ENCODE results near the gene CDC42BPA. TPM values are rescaled to one million over a fixed set of nuclear protein-coding genes. Genes with fewer than 3 reads are reported as not detected.

Gene CDC42BPA
- polyA plus RNA-seq, 1 of the 3 experiments (the other 2 are of a cell fraction), result 6.8 TPM

DNA sequence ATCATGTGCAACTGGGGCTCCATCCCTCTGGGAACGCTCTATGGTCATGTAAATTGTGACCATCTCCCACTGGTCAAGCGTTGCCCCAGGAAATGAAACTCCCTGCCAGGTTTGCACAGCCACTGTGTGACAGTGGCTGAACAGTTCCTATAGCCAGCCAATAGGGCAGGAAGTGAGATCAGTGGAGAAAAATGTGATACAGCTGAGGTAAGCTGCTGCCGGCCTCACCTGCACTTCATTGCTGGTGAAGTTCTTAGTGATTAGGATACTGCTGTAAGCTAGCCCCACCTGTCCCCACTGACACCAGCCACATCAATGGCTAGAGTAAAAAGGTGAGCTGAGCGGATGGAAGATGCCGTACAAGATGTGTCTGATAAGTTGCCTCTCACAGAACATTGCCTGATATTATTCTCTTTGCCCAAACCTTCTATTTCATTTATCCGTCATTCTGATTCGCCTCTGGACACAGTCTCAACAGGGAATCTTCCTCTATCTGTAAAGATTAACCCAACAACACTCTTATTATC is 38.4 kb upstream of the CDC42BPA start (continued):
- TF ChIP-seq GATA2 (CRISPR knock-in tag; IDR thresholded peaks at IDR 0.05) (no peak), CHD2 (IDR thresholded peaks at IDR 0.05; ENCODE audit: low read length, partially characterized antibody) (no peak), RCOR1 (IDR thresholded peaks at IDR 0.05; ENCODE audit: low read length) (no peak), RFX5 (IDR thresholded peaks at IDR 0.05; ENCODE audit: low read length) (no peak), TEAD4 (IDR thresholded peaks at IDR 0.05; ENCODE audit: borderline replicate concordance, insufficient read depth) (no peak), JUND (IDR thresholded peaks at IDR 0.05) (no peak)
- TF ChIP-seq, protein P1, sequence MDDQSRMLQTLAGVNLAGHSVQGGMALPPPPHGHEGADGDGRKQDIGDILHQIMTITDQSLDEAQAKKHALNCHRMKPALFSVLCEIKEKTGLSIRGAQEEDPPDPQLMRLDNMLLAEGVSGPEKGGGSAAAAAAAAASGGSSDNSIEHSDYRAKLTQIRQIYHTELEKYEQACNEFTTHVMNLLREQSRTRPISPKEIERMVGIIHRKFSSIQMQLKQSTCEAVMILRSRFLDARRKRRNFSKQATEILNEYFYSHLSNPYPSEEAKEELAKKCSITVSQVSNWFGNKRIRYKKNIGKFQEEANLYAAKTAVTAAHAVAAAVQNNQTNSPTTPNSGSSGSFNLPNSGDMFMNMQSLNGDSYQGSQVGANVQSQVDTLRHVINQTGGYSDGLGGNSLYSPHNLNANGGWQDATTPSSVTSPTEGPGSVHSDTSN (IDR thresholded peaks at IDR 0.05), result no peak

DNA sequence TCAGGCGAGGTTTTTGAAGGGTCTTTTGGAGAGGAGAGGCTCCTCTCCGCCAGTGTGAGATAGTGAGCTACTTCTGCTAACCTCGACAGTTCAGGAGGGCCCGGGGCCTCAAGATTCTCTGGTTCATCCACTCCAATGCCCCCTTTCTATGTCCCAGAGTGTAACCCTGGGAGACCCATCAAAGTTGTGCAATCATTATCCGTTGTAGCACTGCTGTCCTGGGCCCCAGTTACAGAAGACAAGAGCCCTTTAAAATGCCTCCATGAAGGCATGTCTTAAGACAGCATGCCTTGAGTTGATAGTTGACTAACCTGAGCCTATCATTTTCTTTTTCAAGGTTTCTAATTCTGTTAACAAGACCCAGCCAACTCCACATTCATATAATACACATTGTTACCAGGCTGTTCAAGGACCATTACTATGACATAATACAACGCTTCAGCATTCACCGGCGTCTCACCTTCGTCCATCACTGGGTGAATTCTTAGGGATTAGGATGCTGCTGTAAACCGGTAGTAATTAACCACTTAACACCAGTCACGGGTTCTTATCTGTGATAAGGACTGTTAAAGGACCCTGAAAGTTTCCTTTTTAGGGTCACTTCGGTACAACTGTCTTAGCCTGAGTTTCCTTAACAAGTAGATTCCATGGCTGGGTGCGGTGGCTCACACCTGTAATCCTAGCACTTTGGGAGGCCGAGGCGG is 37.4 kb upstream of the CDC42BPA start:
- H3K27ac ChIP-seq (ENCODE audit: low read depth in 2 of 2, low read length in 1 of 2), result no peak overlapping the region
- H3K4me3 ChIP-seq (ENCODE audit: low read depth in 2 of 2, low read length in 1 of 2), result no peak overlapping the region
- ChIA-PET POLR2A (no interaction called here), CTCF (no interaction called here)
- H3K36me3 ChIP-seq (replicated peaks in 1 of 2; ENCODE audit: control insufficient read depth in 1 of 2, insufficient read depth in 2 of 2, low read length in 1 of 2), result no peaks in the 10 kb centered on the region
- no peak overlapping the region for H3K9ac ChIP-seq
- H3K79me2 ChIP-seq (ENCODE audit: insufficient read depth), result no peaks in the 10 kb centered on the region
- H3K9me3 ChIP-seq, result no peaks in the 10 kb centered on the region
- 95% methylated on average over 15 of the region's 15 CpGs for WGBS (ENCODE audit: low lambda C conversion rate)
- H3K9me2 ChIP-seq, result no peaks in the 10 kb centered on the region
- H3F3A ChIP-seq (replicated peaks; ENCODE audit: insufficient read depth), result peaks cover 24% of the 10 kb centered on the region
- no peaks in the 10 kb centered on the region for H4K20me1 ChIP-seq (ENCODE audit: insufficient read depth)
- DNase-seq, result no peak
- no peaks in the 10 kb centered on the region for H3K27me3 ChIP-seq (ENCODE audit: insufficient read depth)
- TF ChIP-seq TAF1 (IDR thresholded peaks at IDR 0.05; ENCODE audit: borderline replicate concordance, low read depth, low read length), result no peak
- no peak for TF ChIP-seq JUND (IDR thresholded peaks at IDR 0.05)
- no peak for TF ChIP-seq FOXM1 (IDR thresholded peaks at IDR 0.05; ENCODE audit: low read depth)
- TF ChIP-seq MXI1 (IDR thresholded peaks at IDR 0.05; ENCODE audit: low read depth, low read length), result no peak
- no peak for TF ChIP-seq POLR2AphosphoS5 (IDR thresholded peaks at IDR 0.05; ENCODE audit: low read depth, low read length)
- TF ChIP-seq SMC3 (IDR thresholded peaks at IDR 0.05; ENCODE audit: low read depth, low read length), result no peak
- TF ChIP-seq MEF2A (IDR thresholded peaks at IDR 0.05; ENCODE audit: borderline replicate concordance, low read depth), result no peak
- TF ChIP-seq, protein P2, sequence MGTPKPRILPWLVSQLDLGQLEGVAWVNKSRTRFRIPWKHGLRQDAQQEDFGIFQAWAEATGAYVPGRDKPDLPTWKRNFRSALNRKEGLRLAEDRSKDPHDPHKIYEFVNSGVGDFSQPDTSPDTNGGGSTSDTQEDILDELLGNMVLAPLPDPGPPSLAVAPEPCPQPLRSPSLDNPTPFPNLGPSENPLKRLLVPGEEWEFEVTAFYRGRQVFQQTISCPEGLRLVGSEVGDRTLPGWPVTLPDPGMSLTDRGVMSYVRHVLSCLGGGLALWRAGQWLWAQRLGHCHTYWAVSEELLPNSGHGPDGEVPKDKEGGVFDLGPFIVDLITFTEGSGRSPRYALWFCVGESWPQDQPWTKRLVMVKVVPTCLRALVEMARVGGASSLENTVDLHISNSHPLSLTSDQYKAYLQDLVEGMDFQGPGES (IDR thresholded peaks at IDR 0.05; ENCODE audit: low read depth, low read length), result no peak
- no peak for TF ChIP-seq EZH2phosphoT487 (IDR thresholded peaks at IDR 0.05; ENCODE audit: borderline replicate concordance, low read depth)
- no peak for TF ChIP-seq CHD2 (IDR thresholded peaks at IDR 0.05; ENCODE audit: low read length, partially characterized antibody)
- TF ChIP-seq, protein P3, sequence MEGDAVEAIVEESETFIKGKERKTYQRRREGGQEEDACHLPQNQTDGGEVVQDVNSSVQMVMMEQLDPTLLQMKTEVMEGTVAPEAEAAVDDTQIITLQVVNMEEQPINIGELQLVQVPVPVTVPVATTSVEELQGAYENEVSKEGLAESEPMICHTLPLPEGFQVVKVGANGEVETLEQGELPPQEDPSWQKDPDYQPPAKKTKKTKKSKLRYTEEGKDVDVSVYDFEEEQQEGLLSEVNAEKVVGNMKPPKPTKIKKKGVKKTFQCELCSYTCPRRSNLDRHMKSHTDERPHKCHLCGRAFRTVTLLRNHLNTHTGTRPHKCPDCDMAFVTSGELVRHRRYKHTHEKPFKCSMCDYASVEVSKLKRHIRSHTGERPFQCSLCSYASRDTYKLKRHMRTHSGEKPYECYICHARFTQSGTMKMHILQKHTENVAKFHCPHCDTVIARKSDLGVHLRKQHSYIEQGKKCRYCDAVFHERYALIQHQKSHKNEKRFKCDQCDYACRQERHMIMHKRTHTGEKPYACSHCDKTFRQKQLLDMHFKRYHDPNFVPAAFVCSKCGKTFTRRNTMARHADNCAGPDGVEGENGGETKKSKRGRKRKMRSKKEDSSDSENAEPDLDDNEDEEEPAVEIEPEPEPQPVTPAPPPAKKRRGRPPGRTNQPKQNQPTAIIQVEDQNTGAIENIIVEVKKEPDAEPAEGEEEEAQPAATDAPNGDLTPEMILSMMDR (IDR thresholded peaks at IDR 0.05), result no peak
- TF ChIP-seq FOSL2 (IDR thresholded peaks at IDR 0.05; ENCODE audit: borderline replicate concordance, low read depth), result no peak
- H3K4me1 ChIP-seq (ENCODE audit: control insufficient read depth in 1 of 2, insufficient read depth in 2 of 2, low read depth in 1 of 2, low read length in 1 of 2), result peaks cover 18 to 21% of the 10 kb centered on the region in 2 experiments
- no peak overlapping the region for H2AFZ ChIP-seq (ENCODE audit: low read depth)
- no peak overlapping the region for H3K4me2 ChIP-seq
